Stimulated activated CD4-positive, alpha-beta T cell treated with anti-CD3 and anti-CD28 coated beads, TNF-alpha, amount 100 ng/mL, for 1 hour (primary cell): ENCODE results near the gene KIF25.

Experiments used
- DNase-seq, 3 donors: peaks; one replicate each; pipeline ENCODE4 v3.0.0-alpha.2; 2020; ENCODE audit warnings: low read depth in 3 of 3, low spot score in 1 of 3

Gene KIF25

DNA sequence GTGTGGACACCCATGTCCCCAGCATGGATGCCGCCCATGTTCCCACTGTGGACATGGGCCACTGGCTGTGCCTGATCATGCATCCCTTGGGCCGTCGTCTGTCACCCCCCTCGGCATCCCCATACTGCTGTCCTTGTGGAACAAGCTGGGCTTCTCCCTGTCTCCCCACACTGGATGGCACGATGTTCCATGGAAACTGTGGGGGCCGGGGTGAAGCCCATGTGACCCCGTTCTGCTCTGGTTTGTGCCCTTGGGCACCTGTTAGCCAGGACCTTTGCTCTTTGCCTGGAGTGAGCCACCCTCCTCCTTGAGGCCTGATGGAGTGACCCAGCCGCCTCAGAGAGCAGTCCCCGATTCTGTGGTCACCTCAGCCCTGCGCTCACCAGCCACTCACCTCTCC lies 89.1 kb downstream of the KIF25 start:
- DNase-seq, result no peak

DNA sequence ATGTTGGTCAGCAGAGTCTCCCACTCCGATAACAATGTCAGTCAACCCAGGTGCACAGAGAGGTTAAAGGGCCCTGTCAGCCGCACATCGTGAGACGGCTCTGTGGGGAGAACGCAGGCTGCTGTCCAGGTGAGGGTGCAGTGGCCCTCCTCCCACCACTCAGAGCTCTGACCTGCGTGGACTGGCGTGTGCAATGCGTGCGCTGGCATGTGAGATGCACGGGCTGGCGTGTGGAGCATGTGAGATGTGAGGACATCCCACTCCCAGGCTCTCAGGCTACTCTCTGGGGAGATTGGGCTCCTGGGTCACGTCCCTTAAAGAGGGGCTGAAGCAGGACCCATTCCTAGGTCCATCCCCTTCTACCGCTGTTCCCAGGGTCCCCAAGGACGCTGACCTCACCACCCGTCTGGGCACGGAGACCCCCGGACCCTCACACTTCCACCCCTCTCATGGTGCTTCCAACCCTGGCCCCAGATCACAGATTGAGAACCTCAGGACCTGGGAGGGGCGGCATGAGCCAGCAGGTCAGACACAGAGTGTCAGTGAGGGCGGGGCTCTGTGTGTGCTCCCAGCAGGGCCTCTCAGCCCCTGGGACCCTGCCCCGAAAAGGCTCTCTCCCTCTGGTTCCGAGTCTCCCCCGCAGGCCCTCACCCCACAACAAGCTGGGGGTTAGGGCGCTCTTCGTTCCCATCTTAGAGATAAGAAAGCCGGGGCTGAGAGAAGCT lies 90.1 kb downstream of the KIF25 start:
- DNase-seq, result no peak

DNA sequence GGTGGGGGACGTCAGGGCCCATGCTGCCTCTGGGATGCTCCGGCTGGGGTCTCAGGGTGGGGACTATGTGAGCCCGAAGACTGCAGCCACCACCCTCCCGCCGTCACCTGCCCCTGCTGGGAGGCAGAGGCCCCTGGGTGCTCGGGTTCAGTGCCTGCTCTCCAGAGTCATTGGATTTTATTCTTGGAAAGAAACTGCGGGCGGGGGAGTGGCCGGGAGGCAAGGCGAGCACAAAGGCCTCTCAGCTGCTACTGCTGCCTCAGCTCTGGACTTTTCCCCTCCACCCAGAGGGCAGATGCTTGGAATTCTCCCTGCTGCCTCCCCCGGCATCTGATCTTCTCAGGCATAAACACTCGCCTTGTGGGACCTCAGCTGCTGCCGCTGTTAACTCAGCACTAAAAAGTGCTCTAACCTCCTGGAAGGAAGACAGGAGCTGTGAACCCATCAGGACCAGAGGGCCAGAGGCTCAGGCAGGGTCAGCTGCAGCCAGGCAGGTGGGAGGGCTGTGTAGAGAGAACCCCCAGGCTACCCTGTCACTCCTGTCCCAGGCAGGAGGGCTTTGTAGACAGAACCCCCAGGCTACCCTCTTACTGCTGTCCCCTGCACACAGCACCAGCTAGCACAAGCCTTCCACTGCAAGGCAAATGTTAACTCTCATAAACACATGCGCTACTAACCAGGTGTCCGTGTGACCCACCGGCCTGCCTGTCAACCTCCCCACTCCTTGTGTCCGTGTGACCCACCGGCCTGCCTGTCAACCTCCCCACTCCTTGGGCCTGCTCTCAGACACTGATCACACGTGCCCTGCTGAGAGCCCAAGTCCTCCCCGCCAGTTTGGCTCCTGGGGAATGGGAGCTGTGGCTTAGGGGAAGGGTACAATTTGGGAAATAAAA lies 90.9 kb downstream of the KIF25 start:
- DNase-seq, result no peak

DNA sequence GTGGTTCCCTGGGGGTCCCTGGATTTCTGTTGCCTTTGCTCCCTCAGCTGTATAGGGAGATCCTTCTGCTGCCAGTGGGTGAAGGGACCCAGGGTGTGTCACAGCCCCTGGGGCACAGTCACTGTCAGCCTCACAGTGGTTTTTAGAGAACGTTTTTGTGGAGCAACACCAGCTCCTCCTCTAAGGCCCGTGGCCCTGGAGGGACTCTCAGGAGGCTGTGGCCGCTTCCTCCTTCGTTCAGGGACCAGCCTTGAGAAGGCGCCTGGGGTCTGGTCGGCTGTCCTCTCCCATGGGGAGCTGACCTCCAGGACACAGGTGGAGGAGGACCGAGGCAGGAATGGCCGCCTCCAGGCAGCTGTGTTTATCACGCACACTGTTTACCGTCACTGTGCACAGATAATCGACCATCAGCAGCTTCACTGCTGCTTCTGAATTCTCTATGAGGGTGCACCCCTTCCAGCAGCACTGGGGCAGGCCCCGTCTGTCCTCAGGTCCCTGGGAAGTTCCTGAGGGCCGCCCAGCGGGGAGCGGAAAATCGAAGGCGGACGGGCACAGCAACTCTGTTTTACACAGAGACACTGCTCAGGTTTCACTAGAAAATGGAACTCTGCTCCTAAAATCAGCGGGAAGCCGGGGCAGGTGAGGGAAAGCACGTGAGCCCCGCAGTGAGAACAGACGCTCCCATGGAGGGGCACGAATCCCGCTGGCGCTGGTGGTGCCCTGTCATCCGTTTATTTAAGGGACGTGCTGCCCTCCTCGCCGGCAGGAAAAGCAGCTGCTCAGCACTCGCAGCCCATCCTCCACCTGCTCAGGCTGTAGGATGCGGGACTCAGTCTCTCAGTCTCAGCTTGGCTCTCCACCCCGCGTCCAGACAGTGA lies 92.0 kb downstream of the KIF25 start:
- DNase-seq, result no peak

DNA sequence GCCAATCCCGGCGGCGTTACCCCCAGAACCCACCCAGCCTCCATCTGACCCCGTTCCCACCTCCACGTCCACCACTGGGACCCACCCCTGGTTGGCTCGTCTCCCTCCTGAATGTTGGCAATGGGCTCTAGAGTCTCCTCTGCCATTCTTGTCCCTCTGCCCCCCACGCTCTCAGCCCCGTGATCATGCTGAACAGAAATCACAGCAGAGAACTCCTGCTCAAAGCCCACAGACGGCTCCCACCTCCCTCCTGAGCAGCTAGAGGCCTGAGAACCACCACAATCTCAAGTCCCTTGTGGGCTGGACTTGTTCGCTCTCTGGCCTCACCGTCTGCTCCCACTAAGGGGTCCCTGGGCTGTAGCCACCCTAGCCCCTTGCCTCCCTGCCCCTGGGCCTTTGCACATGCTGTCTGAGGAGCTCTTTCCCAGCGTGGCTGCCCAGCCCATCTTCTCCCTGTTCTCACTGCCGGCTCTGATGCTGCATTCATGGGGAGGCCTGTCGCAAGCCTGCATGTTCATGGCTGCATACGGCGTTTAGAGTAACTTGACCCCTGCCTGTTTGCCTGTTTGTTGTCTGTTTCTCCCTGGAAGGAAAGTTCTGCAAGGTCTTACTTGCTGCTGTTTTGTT lies 92.7 kb downstream of the KIF25 start:
- DNase-seq, result no peak

DNA sequence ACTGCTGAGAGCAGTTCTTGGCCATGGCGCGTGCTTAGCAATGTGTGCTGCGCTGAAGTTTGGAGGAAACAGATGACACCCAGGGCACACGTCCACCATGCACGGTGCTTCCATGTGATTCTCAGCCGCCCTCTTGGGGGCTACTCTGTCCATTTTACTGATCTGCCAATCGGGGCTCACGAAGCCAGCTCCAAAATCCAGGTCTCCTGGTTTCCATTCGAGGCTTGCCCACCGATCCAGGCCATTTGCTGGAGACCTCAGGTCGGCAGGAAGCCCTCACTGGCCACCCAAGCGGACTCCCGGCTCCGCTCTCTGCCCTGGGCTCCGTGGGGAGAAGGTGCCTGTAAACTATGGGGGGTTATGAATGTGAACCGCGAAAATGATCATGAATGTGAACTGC lies 93.2 kb downstream of the KIF25 start:
- DNase-seq, result no peak

DNA sequence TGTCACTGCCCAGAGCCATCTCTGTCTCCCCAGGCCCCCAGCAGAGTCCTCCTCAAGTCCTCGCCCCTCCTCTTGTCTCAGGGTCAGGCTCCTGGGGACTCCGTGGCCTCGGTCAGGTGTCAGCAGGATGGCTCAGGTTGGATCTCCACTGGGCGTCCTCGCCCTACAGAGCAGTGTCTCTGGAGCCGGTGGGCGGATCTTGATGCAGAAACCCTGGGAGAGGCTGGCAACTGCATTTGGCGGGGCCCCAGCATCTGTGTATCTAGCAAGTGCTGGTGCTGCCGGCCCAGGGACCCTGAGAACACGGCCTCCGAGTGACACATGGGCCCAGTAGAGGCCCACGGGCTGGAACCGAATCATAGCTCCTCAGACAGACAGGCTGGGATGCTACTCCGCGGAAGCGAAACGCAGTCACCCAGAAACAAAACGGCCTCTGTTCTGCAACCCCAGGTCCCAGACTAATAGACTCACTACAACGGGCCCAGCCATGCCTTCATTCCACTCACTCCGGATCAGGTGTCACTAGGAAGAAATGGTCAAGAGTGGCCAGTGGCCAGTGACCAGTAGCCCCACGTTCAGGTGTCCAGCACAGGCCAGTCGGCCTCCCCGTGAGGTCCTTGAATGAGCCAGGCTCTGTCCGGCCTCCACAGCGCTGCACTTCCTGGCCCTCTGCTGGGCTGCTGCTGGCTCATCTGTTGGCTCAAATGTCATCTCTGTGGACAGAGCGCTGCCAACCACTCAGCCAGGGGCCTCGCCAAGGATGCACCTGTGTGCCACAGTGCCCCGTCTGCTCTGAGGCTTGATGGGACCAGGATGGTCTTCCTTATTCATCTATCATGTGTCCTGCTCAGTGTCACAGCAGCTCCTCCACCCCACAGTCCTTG lies 94.2 kb downstream of the KIF25 start:
- DNase-seq, result no peak

DNA sequence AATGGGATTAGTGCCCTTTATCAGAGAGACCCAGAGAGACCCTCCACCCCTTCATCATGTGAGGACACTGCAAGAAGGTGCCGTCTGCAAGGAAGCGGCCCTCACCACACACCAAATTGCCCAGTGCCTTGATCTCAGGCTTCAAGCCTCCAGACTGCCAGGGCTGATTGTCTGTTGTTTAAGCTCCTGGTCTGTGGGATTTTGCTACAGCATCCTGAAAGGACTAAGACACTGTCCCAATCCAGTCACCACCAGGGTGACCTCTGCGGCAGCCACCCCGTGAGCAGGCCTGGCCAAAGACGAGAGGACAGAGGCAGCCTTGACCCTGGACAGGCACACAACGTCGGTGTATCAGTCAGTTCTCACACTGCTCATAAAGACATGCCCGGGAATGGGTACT lies 95.1 kb downstream of the KIF25 start:
- DNase-seq, result no peak

DNA sequence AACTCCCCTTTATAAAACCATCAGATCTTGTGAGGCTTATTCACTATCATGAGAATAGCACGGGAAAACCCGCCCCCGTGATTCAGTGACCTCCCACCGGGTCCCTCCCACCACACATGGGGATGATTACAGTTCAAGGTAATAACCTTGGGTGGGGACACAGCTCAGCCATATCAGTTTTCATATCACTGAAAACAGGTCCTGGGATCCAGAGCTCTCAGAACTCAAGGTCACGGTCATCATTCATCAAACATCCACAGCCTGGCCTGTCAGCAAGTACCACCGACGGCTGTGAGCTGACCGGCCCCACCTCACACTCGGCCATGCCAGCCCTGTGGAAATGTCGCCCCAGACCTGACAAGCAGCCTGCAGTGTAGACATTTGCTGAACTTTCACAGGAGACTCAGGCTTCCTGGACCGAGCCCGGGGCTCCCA lies 95.6 kb downstream of the KIF25 start:
- no peak for DNase-seq

DNA sequence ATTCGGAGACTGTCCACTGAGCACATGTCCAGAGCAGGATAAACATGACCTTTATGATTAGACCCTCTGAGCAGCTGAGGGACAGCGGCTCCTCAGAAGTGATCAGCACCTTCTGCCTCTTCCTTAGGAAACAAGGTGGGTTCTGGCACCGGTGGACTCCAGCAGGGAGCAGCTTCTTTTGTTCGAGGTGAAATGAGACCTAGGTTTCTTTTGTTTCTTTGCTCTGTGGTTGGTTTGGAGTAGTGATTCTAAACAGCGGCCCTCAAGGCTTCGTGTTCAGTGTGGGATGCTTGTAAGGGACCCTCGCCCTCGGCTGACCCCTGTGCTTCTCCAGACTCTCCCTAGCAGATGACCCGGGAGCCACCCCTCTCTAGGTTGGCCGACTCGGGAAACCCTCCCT lies 96.2 kb downstream of the KIF25 start:
- no peak for DNase-seq
